DOHH2 (cell line): ENCODE measurements around the gene PEAK3.

Source experiments
- H3F3A ChIP-seq: fragments of 200-600 bp; sonication (generic), shearing (Covaris generic); 2 replicates; pipeline ENCODE4 v1.6.0; 2016; ENCODE audit warnings: antibody characterized with exemption, mild to moderate bottlenecking; ENCODE audit not compliant: control insufficient read depth, insufficient read depth
- H3K27ac ChIP-seq: fragments of 200-600 bp; sonication (generic); 2 replicates; pipeline ENCODE4 v1.5.1; 2014; ENCODE audit warnings: low read depth, mild to moderate bottlenecking, low read length, moderate library complexity
- H3K27me3 ChIP-seq: fragments of 200-600 bp; sonication (generic); 2 replicates; pipeline ENCODE4 v1.6.1; 2014; ENCODE audit warnings: mild to moderate bottlenecking, low read length, mixed read lengths; ENCODE audit not compliant: control insufficient read depth
- H3K36me3 ChIP-seq: fragments of 200-600 bp; sonication (generic); 2 replicates; pipeline ENCODE4 v1.6.1; 2014; ENCODE audit warnings: mild to moderate bottlenecking, low read length, moderate library complexity, mixed read lengths; ENCODE audit not compliant: control insufficient read depth
- H3K4me1 ChIP-seq: fragments of 200-600 bp; sonication (generic); 2 replicates; pipeline ENCODE4 v1.6.1; 2014; ENCODE audit warnings: mild to moderate bottlenecking, low read length, mixed read lengths; ENCODE audit not compliant: control insufficient read depth
- H3K4me2 ChIP-seq: fragments of 200-600 bp; sonication (generic); 2 replicates; pipeline ENCODE4 v1.6.0; 2014; ENCODE audit warnings: mild to moderate bottlenecking, low read length, moderate library complexity
- H3K4me3 ChIP-seq: fragments of 200-600 bp; sonication (generic); 2 replicates; pipeline ENCODE4 v1.5.1; 2014; ENCODE audit warnings: mild to moderate bottlenecking, low read length, mixed read lengths
- H3K79me2 ChIP-seq: fragments of 200-600 bp; sonication (generic); 2 replicates; pipeline ENCODE4 v1.6.1; 2014; ENCODE audit warnings: mild to moderate bottlenecking, low read length, mixed read lengths; ENCODE audit not compliant: control insufficient read depth
- H3K9me2 ChIP-seq: fragments of 200-600 bp; sonication (generic); replicated peaks from 2 replicates; pipeline ENCODE4 v1.6.1; 2014; ENCODE audit warnings: mild to moderate bottlenecking, low read length, mixed read lengths; ENCODE audit not compliant: control insufficient read depth
- H3K9me3 ChIP-seq: fragments of 200-600 bp; sonication (generic); 2 replicates; pipeline ENCODE4 v1.6.1; 2014; ENCODE audit warnings: antibody characterized with exemption, low read length, mixed read lengths; ENCODE audit not compliant: control insufficient read depth, insufficient read depth
- H4K20me1 ChIP-seq: fragments of 200-600 bp; sonication (generic); 2 replicates; pipeline ENCODE4 v1.6.0; 2014; ENCODE audit warnings: low read depth, mild to moderate bottlenecking, antibody characterized with exemption, low read length, moderate library complexity; ENCODE audit not compliant: control insufficient read depth, insufficient read depth
- EZH2phosphoT487 ChIP-seq: fragments of 200-600 bp; sonication (generic); IDR thresholded peaks from 2 replicates; pipeline ENCODE4 v1.6.1; 2017; ENCODE audit warnings: borderline replicate concordance, mild to moderate bottlenecking, antibody characterized with exemption, low read length, moderate library complexity, mixed read lengths
- TF ChIP-seq, protein P1 (sequence below): fragments of 200-600 bp; sonication (generic); IDR thresholded peaks from one replicate; pipeline ENCODE4 v1.5.1; 2014; ENCODE audit warnings: antibody characterized with exemption, mild to moderate bottlenecking, low read depth, low read length; ENCODE audit not compliant: poor library complexity, severe bottlenecking

Gene PEAK3

DNA sequence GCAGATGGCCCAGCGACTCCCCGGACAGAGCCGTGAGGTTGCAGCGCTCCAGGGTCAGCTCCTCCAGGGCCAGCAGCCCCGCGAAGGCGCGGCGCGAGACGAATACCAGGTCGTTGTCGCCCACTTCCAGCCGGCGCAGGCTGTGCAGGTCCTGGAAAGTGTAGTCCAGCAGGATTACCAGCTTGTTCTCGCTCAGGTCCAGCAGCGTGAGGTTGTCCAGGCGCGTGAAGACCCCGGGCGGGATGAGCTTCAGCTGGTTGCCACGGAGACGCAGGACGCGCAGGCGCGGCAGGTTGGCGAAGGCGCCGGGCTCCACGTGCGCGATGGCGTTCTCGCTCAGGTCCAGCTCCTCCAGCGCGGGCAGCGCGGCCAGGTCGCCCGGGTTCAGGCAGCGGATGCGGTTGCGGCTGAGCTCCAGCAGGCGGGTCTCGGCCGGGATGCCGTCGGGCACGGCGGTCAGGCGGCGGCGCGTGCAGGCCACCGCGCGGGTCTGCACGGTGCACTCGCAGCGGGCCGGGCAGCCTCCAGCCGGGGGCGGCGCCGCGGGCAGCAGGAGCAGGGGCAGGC lies 9.3 kb upstream of the PEAK3 start:
- no peaks in the 10 kb centered on the region for H3K9me2 ChIP-seq

DNA sequence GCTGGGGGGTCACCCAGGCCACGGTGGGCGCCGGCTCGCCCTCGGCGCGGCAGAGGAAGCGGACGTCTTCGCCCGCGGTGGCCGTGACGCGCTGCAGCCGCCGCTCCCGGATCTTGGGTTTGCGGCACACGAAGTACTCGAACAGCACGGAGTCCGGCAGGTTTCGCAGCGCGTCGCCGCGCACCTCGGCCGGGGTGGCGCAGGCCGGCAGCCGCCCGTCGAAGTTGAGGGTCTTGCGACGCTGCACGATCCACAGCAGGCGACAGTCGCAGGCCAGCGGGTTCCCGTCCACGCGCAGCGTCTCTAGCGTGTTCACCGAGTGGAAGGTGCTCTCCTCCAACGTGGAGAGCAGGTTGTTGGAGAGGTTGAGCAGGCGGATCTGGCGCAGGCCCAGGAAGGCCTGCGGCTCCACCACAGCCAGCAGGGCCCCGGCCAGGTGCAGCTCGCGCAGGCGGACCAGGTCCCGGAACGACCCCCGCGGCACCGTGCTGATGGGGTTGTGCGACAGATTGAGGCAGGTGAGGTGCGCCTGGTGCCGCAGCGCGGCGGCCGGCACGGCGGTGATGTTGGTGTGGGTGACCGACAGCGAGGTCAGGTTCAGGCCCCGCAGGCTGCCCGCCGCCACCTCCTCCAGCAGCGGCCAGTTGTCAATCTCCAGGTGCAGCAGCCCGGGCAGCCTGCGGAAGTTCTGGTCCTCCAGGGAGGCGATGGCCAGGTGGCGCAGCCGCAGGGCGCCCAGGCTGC lies 8.6 kb upstream of the PEAK3 start:
- Histone ChIP-seq H4K20me1 (no peaks in the 10 kb centered on the region), H3K27ac (peak overlapping the region; percentile 97), H3K4me3 (peak overlapping the region; percentile 72), H3K79me2 (peaks cover 55% of the 10 kb centered on the region), H3K4me1 (peaks cover 55% of the 10 kb centered on the region), H3K9me2 (no peaks in the 10 kb centered on the region), H3K27me3 (no peaks in the 10 kb centered on the region), H3K36me3 (peaks cover 34% of the 10 kb centered on the region), H3F3A (peaks cover 7% of the 10 kb centered on the region), H3K4me2 (peak overlapping the region; percentile 78), H3K9me3 (no peaks in the 10 kb centered on the region)
- no peak for TF ChIP-seq EZH2phosphoT487
- TF ChIP-seq, protein P1, sequence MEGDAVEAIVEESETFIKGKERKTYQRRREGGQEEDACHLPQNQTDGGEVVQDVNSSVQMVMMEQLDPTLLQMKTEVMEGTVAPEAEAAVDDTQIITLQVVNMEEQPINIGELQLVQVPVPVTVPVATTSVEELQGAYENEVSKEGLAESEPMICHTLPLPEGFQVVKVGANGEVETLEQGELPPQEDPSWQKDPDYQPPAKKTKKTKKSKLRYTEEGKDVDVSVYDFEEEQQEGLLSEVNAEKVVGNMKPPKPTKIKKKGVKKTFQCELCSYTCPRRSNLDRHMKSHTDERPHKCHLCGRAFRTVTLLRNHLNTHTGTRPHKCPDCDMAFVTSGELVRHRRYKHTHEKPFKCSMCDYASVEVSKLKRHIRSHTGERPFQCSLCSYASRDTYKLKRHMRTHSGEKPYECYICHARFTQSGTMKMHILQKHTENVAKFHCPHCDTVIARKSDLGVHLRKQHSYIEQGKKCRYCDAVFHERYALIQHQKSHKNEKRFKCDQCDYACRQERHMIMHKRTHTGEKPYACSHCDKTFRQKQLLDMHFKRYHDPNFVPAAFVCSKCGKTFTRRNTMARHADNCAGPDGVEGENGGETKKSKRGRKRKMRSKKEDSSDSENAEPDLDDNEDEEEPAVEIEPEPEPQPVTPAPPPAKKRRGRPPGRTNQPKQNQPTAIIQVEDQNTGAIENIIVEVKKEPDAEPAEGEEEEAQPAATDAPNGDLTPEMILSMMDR = no peak

More for the DNA sequence above, 9.3 kb upstream of the PEAK3 start:
- Histone ChIP-seq H3K36me3 (peaks cover 40% of the 10 kb centered on the region), H3K4me1 (peaks cover 62% of the 10 kb centered on the region), H3K27me3 (no peaks in the 10 kb centered on the region), H4K20me1 (no peaks in the 10 kb centered on the region), H3F3A (peaks cover 7% of the 10 kb centered on the region), H3K4me2 (peak overlapping the region; percentile 78), H3K9me3 (no peaks in the 10 kb centered on the region), H3K4me3 (peak overlapping the region; percentile 72), H3K27ac (peak overlapping the region; percentile 97), H3K79me2 (peaks cover 60% of the 10 kb centered on the region)
- TF ChIP-seq EZH2phosphoT487 = no peak
- TF ChIP-seq, protein P1 = no peak

DNA sequence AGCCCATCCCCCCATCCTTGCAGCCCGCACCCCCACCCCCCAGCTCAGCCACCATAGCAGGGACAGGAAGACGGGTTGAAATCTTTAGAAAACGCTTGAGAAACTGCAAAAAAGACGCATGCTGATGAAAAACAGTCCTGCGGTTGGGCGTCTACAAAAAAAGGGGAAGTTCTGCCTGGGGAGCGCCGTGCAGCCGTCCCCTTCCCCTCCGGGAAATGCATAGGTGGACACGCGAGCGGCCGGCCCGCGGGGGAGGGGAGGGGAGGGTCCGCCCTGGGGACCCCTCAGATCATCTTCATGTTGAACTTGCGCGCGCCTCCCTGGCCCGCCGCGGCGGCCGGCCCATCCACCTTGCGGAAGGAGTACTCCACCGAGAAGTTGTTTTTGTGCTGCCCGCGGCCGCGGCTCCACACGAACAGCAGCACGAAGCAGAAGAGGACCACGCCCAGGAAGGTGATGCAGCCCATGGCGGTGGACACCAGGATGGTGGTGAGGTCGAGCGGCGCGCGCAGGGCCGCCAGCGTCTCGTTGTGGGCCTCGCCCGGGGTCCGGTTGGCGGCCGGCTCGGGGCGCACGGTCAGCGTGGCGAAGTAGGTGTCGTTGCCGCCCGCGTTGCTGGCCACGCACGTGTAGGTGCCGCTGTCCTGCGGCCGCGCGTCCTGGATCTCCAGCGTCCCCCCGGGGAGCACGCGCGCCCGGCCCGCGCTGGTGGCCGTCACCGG lies 7.9 kb upstream of the PEAK3 start:
- Histone ChIP-seq H3F3A (peaks cover 7% of the 10 kb centered on the region), H3K4me2 (peak overlapping the region; percentile 78), H3K4me3 (peak overlapping the region; percentile 72), H3K9me3 (no peaks in the 10 kb centered on the region), H3K27ac (peak overlapping the region; percentile 97), H3K9me2 (no peaks in the 10 kb centered on the region), H3K27me3 (no peaks in the 10 kb centered on the region), H3K79me2 (peaks cover 50% of the 10 kb centered on the region), H3K4me1 (peaks cover 50% of the 10 kb centered on the region), H3K36me3 (peaks cover 27% of the 10 kb centered on the region), H4K20me1 (no peaks in the 10 kb centered on the region)
- TF ChIP-seq EZH2phosphoT487 = no peak
- TF ChIP-seq, protein P1 = no peak
